Choroid plexus epithelial cell (primary cell): ENCODE measurements around the gene ELMO2.

Experiments used
- DNase-seq: peaks from one replicate; pipeline ENCODE4 v3.0.0-alpha.2; 2010; ENCODE audit warnings: low read depth
- H3K4me3 ChIP-seq: 2 replicates; pipeline ENCODE4 v1.5.1; 2011; ENCODE audit warnings: low read depth, mild to moderate bottlenecking, control low read depth, low read length, moderate library complexity
- CTCF ChIP-seq: conservative IDR thresholded peaks from 2 replicates; pipeline ENCODE4 v1.5.1; 2011; ENCODE audit warnings: low read depth, mild to moderate bottlenecking, control low read depth, inconsistent platforms, low read length, moderate library complexity

ELMO2 gene

GRCh38 chr20:46356195-46357029 lies 50.0 kb downstream of the ELMO2 start:
- H3K4me3 ChIP-seq, result no peak overlapping the region
- no peak for TF ChIP-seq CTCF
- no peak for DNase-seq

- no peak overlapping the region for H3K4me3 ChIP-seq
- TF ChIP-seq CTCF, result no peak
- DNase-seq, result no peak
These were observed 50.6 kb downstream of the ELMO2 start for GRCh38 chr20:46355778-46356177.

DNA sequence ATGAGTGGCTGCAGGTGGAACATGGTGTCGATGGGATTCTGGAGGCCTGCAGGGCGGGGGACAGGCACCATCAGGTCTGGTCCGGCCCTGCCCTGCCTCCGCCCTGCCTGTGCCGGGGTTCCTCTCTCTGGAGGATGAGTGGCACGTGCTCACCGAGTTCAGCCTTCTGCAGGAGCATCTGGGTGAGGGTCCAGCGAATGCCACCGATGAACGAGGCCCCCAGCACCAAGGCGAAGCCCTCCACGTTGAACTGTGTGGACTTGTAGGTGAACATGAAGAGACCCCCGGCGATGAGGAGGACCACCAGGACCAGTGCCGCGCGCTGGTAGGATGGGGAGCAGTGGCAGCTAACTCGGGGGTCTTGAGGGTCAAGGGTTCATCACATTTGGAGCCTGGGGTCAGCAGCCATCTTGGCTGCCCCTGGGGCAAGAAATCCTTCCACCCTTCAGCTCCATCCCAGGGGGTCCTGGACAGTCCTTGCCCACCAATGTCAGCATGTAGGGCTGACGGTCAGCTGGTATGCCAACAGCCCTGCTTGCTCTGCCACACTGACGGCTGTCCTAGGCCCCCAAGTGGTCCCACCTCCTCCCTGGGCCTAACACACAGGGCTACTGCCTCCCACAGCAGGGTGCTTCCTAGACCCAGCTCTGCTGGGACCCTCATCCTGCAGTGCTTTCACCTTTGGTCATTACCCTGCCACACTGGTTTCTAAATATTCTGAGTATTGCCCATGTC lies 51.3 kb downstream of the ELMO2 start:
- TF ChIP-seq CTCF, result no peak

GRCh38 chr20:46354207-46354555 lies 52.2 kb downstream of the ELMO2 start:
- no peak for TF ChIP-seq CTCF
- no peak overlapping the region for H3K4me3 ChIP-seq
- DNase-seq, result no peak

More for the DNA sequence above, 51.3 kb downstream of the ELMO2 start:
- DNase-seq, result no peak
- no peak overlapping the region for H3K4me3 ChIP-seq

DNA sequence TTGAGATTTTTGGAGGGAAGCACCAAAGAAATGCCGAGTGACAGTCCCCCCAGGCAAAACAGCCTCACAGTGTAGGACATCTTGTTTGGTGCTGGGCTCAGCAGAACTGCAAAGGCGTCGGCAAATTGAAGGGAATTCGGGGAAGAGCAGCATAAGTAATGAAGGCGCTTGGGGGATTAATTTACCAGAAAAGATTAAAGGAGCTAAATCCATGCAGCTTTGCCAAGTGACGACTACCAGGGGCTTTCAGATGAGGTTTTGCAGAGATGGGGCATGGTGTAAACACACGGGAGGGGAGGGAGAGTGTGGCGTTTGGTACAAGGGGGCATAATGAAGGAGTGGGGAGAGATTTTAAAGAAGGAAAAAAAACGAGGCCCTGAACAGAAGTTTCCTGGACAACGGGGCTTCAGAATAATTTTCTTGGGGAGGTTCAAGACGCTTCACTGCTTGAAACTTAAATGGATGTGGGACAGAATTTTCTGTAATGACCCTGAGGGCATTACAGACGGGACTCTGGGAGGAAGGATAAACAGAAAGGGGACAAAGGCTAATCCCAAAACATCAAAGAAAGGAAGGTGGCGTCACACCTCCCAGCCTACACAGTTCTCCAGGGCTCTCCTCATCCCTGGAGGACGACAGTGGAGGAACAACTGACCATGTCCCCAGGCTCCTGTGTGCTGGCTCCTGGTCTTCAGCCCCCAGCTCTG lies 52.8 kb downstream of the ELMO2 start:
- no peak overlapping the region for H3K4me3 ChIP-seq
- DNase-seq, result no peak
- no peak for TF ChIP-seq CTCF

- no peak for TF ChIP-seq CTCF
- no peak for DNase-seq
- no peak overlapping the region for H3K4me3 ChIP-seq
These were observed 54.0 kb downstream of the ELMO2 start for GRCh38 chr20:46352370-46352938.
